Thyroid gland (tissue), 4 donors: ENCODE results near the gene SLC48A1.

Source experiments
- CTCF ChIP-seq, 6 experiments: fragments of 200-600 bp in 3 of 6; fragments of 450-650 bp in 3 of 6; sonication (generic) in 3 of 6; IDR thresholded peaks; one replicate each; pipeline ENCODE4 v1.5.1; 2016 to 2019; ENCODE audit warnings: antibody characterized with exemption in 6 of 6, mild to moderate bottlenecking in 2 of 6, inconsistent platforms in 1 of 6, moderate library complexity in 1 of 6
- POLR2A ChIP-seq, 2 donors: fragments of 450-650 bp; IDR thresholded peaks; one replicate each; pipeline ENCODE4 v1.6.1; 2017; ENCODE audit warnings: antibody characterized with exemption in 2 of 2, mild to moderate bottlenecking in 2 of 2, moderate library complexity in 1 of 2

DNA sequence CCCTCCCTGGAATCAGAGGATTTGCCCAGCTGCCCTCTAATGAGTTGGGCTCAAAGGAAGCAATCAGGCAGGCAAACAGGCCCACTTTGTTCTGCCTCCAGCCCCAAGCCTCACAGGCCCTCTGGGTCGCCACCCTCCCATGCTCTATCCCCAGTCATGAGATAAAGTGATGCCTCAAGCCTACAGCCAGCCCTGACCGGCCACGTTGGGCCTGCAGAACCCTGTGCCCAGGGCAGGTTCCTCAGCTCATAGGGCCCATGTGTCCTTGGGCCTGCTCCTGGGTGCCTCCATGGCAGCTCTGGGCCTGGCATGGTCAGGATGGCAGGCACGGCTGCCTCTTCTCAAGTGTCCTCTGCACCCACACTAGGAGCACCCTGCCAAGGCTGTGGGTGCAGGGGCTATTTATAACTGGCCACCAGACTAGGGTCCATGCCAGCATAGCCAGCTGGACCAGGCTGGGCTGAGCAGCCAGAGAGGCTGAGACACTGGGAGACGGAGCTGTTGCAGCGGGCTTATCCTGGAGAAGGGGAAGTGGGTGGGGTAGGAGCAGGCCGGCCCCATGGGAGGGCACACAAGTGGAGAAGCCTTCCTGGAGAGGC lies 26.4 kb downstream of the SLC48A1 start:
- no peak for TF ChIP-seq CTCF (IDR thresholded peaks at IDR 0.05)
- no peak for TF ChIP-seq POLR2A (IDR thresholded peaks at IDR 0.05)
